Keratinocyte (primary cell): Measurements from ENCODE around the gene BLMH. TPM values are rescaled to one million over a fixed set of nuclear protein-coding genes. Genes with fewer than 3 reads are reported as not detected.

Experiments
- DNase-seq: peaks from one replicate; pipeline ENCODE4 v3.0.0-alpha.2; 2011; ENCODE audit warnings: low read depth, missing footprints, low spot score
- FAIRE-seq: peaks from 2 replicates; lab custom pipeline; 2011; peaks lifted over from hg19 to GRCh38; lab: Jason Lieb, UNC
- H2AFZ ChIP-seq: 2 replicates; pipeline ENCODE4 v1.6.0; 2012; ENCODE audit warnings: low read length, control low read depth, inconsistent platforms; ENCODE audit not compliant: control insufficient read depth
- H3K27ac ChIP-seq: 2 replicates; pipeline ENCODE4 v1.5.1; 2011; ENCODE audit warnings: low read length; ENCODE audit not compliant: control insufficient read depth, insufficient read depth
- H3K27me3 ChIP-seq: 3 replicates; pipeline ENCODE4 v1.6.0; 2011; ENCODE audit warnings: low read length; ENCODE audit not compliant: control insufficient read depth, insufficient read depth; ENCODE audit errors: extremely low read depth
- H3K36me3 ChIP-seq, 2 experiments: 2 replicates in 1 of 2; 3 replicates in 1 of 2; pipeline ENCODE4 v1.5.1; 2011; ENCODE audit warnings: low read length in 2 of 2, mild to moderate bottlenecking in 1 of 2; ENCODE audit not compliant: control insufficient read depth in 2 of 2, insufficient read depth in 2 of 2; ENCODE audit errors: extremely low read depth in 1 of 2
- H3K4me1 ChIP-seq: 3 replicates; pipeline ENCODE4 v1.5.1; 2011; ENCODE audit warnings: low read length; ENCODE audit not compliant: control insufficient read depth, insufficient read depth; ENCODE audit errors: extremely low read depth
- H3K4me2 ChIP-seq: 3 replicates; pipeline ENCODE4 v1.6.0; 2011; ENCODE audit warnings: low read depth, low read length; ENCODE audit not compliant: control insufficient read depth, insufficient read depth; ENCODE audit errors: extremely low read depth
- H3K4me3 ChIP-seq, 3 experiments: fragments of 200-600 bp in 1 of 3; sonication (generic) in 1 of 3; 2 replicates in 2 of 3; 3 replicates in 1 of 3; pipeline ENCODE4 v1.5.1; 2011 to 2016; ENCODE audit warnings: low read length in 3 of 3, mild to moderate bottlenecking in 3 of 3, control low read depth in 2 of 3, inconsistent platforms in 1 of 3, low read depth in 1 of 3, mixed read lengths in 1 of 3, mixed run types in 1 of 3, moderate library complexity in 1 of 3; ENCODE audit not compliant: control insufficient read depth in 2 of 3, insufficient read depth in 2 of 3; ENCODE audit errors: extremely low read depth in 1 of 3
- H3K79me2 ChIP-seq: 2 replicates; pipeline ENCODE4 v1.6.0; 2012; ENCODE audit warnings: low read length; ENCODE audit not compliant: control insufficient read depth, insufficient read depth
- H3K9ac ChIP-seq: 3 replicates; pipeline ENCODE4 v1.6.0; 2011; ENCODE audit warnings: low read length; ENCODE audit not compliant: control insufficient read depth, insufficient read depth; ENCODE audit errors: extremely low read depth
- H3K9me1 ChIP-seq: 3 replicates; pipeline ENCODE4 v1.6.0; 2011; ENCODE audit warnings: low read length; ENCODE audit not compliant: control insufficient read depth, insufficient read depth; ENCODE audit errors: extremely low read depth
- H3K9me3 ChIP-seq: 2 replicates; pipeline ENCODE4 v1.5.1; 2012; ENCODE audit warnings: low read depth, low read length; ENCODE audit not compliant: control insufficient read depth
- H4K20me1 ChIP-seq: 3 replicates; pipeline ENCODE4 v1.6.0; 2011; ENCODE audit warnings: low read length; ENCODE audit not compliant: control insufficient read depth, insufficient read depth; ENCODE audit errors: extremely low read depth
- CTCF ChIP-seq, 3 experiments: IDR thresholded peaks in 1 of 3; conservative IDR thresholded peaks in 1 of 3; optimal IDR thresholded peaks in 1 of 3; 2 replicates in 2 of 3; 3 replicates in 1 of 3; pipeline versions ENCODE3 to v1.5.1; 2011; ENCODE audit warnings: low read length in 3 of 3, mild to moderate bottlenecking in 3 of 3, moderate library complexity in 2 of 3, control low read depth in 1 of 3, inconsistent platforms in 1 of 3; ENCODE audit not compliant: insufficient read depth in 2 of 3; ENCODE audit errors: extremely low read depth in 1 of 3
- EZH2 ChIP-seq: IDR thresholded peaks from one replicate; pipeline ENCODE4 v1.6.1; 2012; ENCODE audit warnings: inconsistent platforms, mild to moderate bottlenecking, low read length, moderate library complexity
- dilution Hi-C: fragments of 300-500 bp; cut with MboI; formaldehyde crosslinking; loops from one replicate; pipeline ENCODE4 v1.7.0; 2020; ENCODE audit warnings: low sequenced_read_pairs; ENCODE audit not compliant: extremely low pct_ligation_motif_present
- polyA plus RNA-seq, 5 experiments: library from polyadenylated mRNA; depleted of rRNA in 3 of 5; stranded (reverse) in 3 of 5; stranded (forward) in 1 of 5; unstranded in 1 of 5; fragments of >200 nt; gene quantifications; 1 replicate in 1 of 5; 2 replicates in 3 of 5; 3 replicates in 1 of 5; pipeline versions ENCODE4 v1.2.1 to v1.2.3, GENCODE V29; 2011 to 2012; ENCODE audit warnings: missing spikeins in 2 of 5, low read depth in 1 of 5, low replicate concordance in 1 of 5

BLMH gene
- polyA plus RNA-seq, 1 donor (not counting 4 experiments of a cell fraction or from before 2014, with no cell fraction given), result 4.2 TPM

GRCh38 chr17:30234964-30235363, 56.8 kb downstream of the BLMH start:
- peaks cover 81% of the 10 kb centered on the region for H3K27me3 ChIP-seq
- H3K9ac ChIP-seq, result no peak overlapping the region
- H3K9me1 ChIP-seq, result no peaks in the 10 kb centered on the region
- peak overlapping the region; percentile 82 for H3K4me2 ChIP-seq
- H3K79me2 ChIP-seq, result no peaks in the 10 kb centered on the region
- no peaks in the 10 kb centered on the region for H4K20me1 ChIP-seq
- peak overlapping the region in 1 of 3 experiments; percentile 59 for H3K4me3 ChIP-seq
- FAIRE-seq (no peak), DNase-seq (no peak)
- dilution Hi-C loops, result no loop called here
- H3K4me1 ChIP-seq, result peaks cover 8% of the 10 kb centered on the region
- TF ChIP-seq CTCF (optimal IDR thresholded peaks at IDR 0.05 in 1 of 3, IDR thresholded peaks at IDR 0.05 in 1 of 3, conservative IDR thresholded peaks at IDR 0.05 in 1 of 3; ENCODE audit: extremely low read depth in 1 of 3, insufficient read depth in 2 of 3, low read length in 3 of 3) (no peak), EZH2 (peak; percentile 77)
- no peak overlapping the region for H3K27ac ChIP-seq
- no peak overlapping the region for H2AFZ ChIP-seq
- no peaks in the 10 kb centered on the region for H3K9me3 ChIP-seq
- H3K36me3 ChIP-seq, result no peaks in the 10 kb centered on the region

- H2AFZ ChIP-seq, result no peak overlapping the region
- H4K20me1 ChIP-seq, result no peaks in the 10 kb centered on the region
- no peak overlapping the region for H3K4me2 ChIP-seq
- H3K27ac ChIP-seq, result no peak overlapping the region
- H3K79me2 ChIP-seq, result no peaks in the 10 kb centered on the region
- DNase-seq (no peak), FAIRE-seq (no peak)
- dilution Hi-C loops, result no loop called here
- TF ChIP-seq CTCF (optimal IDR thresholded peaks at IDR 0.05 in 1 of 3, IDR thresholded peaks at IDR 0.05 in 1 of 3, conservative IDR thresholded peaks at IDR 0.05 in 1 of 3; ENCODE audit: extremely low read depth in 1 of 3, insufficient read depth in 2 of 3, low read length in 3 of 3) (no peak), EZH2 (no peak)
- H3K9me3 ChIP-seq, result no peaks in the 10 kb centered on the region
- no peaks in the 10 kb centered on the region for H3K9me1 ChIP-seq
- peaks cover 75% of the 10 kb centered on the region for H3K27me3 ChIP-seq
- peaks cover 9% of the 10 kb centered on the region for H3K4me1 ChIP-seq
- no peak overlapping the region for H3K9ac ChIP-seq
- no peak overlapping the region for H3K4me3 ChIP-seq
- no peaks in the 10 kb centered on the region for H3K36me3 ChIP-seq
These were observed 57.4 kb downstream of the BLMH start for GRCh38 chr17:30234296-30234695.
